Measurements from ENCODE around the gene HIPK3.

DNA sequence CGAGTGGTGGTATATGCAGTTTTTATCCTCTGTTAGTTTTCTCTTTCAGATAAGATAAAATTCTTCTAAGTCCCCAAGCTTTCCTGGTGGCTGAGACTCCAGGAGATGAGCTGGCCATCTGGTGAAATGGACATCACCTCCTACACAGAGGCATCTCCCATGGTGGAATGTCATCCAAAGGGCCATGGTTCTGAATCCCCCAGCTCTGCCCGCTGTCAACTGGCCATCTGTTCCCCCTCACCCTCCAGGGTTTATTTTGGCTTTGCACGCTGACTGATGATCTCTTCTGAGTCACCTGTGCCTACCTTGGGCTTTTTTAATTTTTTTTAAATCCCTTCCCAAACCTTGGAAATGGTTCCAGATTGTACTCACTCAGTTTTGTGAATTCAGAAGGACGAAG is 142.2 kb downstream of the HIPK3 start:
- TF ChIP-seq CREB1 (IDR thresholded peaks at IDR 0.05; ENCODE audit: low read depth) = no peak
- no peak for TF ChIP-seq EGR1 (IDR thresholded peaks at IDR 0.05)
- TF ChIP-seq, protein P1, sequence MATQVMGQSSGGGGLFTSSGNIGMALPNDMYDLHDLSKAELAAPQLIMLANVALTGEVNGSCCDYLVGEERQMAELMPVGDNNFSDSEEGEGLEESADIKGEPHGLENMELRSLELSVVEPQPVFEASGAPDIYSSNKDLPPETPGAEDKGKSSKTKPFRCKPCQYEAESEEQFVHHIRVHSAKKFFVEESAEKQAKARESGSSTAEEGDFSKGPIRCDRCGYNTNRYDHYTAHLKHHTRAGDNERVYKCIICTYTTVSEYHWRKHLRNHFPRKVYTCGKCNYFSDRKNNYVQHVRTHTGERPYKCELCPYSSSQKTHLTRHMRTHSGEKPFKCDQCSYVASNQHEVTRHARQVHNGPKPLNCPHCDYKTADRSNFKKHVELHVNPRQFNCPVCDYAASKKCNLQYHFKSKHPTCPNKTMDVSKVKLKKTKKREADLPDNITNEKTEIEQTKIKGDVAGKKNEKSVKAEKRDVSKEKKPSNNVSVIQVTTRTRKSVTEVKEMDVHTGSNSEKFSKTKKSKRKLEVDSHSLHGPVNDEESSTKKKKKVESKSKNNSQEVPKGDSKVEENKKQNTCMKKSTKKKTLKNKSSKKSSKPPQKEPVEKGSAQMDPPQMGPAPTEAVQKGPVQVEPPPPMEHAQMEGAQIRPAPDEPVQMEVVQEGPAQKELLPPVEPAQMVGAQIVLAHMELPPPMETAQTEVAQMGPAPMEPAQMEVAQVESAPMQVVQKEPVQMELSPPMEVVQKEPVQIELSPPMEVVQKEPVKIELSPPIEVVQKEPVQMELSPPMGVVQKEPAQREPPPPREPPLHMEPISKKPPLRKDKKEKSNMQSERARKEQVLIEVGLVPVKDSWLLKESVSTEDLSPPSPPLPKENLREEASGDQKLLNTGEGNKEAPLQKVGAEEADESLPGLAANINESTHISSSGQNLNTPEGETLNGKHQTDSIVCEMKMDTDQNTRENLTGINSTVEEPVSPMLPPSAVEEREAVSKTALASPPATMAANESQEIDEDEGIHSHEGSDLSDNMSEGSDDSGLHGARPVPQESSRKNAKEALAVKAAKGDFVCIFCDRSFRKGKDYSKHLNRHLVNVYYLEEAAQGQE (IDR thresholded peaks at IDR 0.05; ENCODE audit: low read depth) = no peak
- TF ChIP-seq, protein P2, sequence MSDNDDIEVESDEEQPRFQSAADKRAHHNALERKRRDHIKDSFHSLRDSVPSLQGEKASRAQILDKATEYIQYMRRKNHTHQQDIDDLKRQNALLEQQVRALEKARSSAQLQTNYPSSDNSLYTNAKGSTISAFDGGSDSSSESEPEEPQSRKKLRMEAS (IDR thresholded peaks at IDR 0.05) = no peak

Measured in Ishikawa (cell line).